Astrocyte of the cerebellum (primary cell): ENCODE measurements around the gene SIGLEC6.

Experiments used
- DNase-seq: peaks from one replicate; pipeline ENCODE4 v3.0.0-alpha.2; 2011; ENCODE audit warnings: low read depth
- H3K4me3 ChIP-seq: 2 replicates; pipeline ENCODE4 v1.5.1; 2011; ENCODE audit warnings: mild to moderate bottlenecking, low read depth, low read length, moderate library complexity
- in situ Hi-C: cut with HindIII; loops from 2 replicates; pipeline ENCODE4 v1.10.0; 2017; ENCODE audit warnings: low sequenced_read_pairs
- TF ChIP-seq, protein P1 (sequence below): IDR thresholded peaks from 2 replicates; pipeline ENCODE4 v1.5.1; 2012; ENCODE audit warnings: low read length, low read depth, moderate library complexity, mild to moderate bottlenecking; ENCODE audit errors: missing control alignments

The SIGLEC6 gene

DNA sequence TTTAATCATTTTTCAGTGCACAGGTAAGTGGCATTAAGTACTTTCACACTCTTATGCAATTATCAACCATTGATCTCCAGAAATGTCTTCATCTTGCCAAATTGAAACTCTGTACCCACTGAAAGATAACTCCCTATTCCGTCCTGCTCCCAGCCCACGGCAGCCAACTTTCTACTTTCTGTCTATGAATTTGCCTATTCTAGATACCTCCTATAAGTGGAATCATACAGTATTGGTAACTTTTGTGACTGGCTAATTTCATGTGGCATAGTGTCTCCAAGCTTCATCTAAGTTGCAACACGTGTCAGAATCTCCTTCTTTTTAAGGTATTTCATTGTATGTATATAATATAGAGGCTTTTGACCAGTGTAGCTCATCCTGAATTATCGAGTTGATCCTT, 58.9 kb downstream of the SIGLEC6 start:
- DNase-seq: no peak
- TF ChIP-seq, protein P1, sequence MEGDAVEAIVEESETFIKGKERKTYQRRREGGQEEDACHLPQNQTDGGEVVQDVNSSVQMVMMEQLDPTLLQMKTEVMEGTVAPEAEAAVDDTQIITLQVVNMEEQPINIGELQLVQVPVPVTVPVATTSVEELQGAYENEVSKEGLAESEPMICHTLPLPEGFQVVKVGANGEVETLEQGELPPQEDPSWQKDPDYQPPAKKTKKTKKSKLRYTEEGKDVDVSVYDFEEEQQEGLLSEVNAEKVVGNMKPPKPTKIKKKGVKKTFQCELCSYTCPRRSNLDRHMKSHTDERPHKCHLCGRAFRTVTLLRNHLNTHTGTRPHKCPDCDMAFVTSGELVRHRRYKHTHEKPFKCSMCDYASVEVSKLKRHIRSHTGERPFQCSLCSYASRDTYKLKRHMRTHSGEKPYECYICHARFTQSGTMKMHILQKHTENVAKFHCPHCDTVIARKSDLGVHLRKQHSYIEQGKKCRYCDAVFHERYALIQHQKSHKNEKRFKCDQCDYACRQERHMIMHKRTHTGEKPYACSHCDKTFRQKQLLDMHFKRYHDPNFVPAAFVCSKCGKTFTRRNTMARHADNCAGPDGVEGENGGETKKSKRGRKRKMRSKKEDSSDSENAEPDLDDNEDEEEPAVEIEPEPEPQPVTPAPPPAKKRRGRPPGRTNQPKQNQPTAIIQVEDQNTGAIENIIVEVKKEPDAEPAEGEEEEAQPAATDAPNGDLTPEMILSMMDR: no peak
- H3K4me3 ChIP-seq: no peak overlapping the region
- in situ Hi-C loops: loop anchor here (5.0 kb wide), 1 partner anchor 75 kb away; no protein-coding TSS in a partner anchor

- in situ Hi-C loops: loop anchor here (5.0 kb wide), 1 partner anchor 76 kb away; no protein-coding TSS in a partner anchor
- TF ChIP-seq, protein P1: no peak
- H3K4me3 ChIP-seq: no peak overlapping the region
- DNase-seq: no peak
Measured at GRCh38 chr19:51471527-51471926, 59.9 kb downstream of the SIGLEC6 start.

- TF ChIP-seq, protein P1: no peak
- no peak for DNase-seq
- in situ Hi-C loops: loop anchor here (5.0 kb wide), 1 partner anchor 76 kb away; no protein-coding TSS in a partner anchor
Measured at GRCh38 chr19:51470966-51471365, 60.5 kb downstream of the SIGLEC6 start.

DNA sequence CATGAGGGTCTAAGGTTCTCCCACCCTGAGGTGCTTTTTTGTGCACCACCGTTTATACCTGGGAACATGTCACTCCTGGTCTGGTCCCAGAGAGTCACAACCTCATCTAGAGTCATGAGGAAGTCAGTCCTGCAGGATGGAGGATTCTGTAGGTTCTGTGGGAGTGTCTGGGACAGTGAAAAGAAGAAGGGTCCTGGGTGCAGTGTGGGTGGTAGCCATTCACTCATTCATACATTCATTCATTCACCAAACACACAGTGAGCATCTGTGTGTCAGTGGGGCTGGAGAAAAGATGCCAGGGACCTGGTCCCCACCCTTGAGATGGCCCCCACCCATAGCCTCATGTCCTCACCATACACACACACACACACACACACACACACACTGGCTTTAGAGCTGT, 61.8 kb downstream of the SIGLEC6 start:
- in situ Hi-C loops: loop anchor here (5.0 kb wide), 1 partner anchor 78 kb away; no protein-coding TSS in a partner anchor
- TF ChIP-seq, protein P1: no peak
- no peak overlapping the region for H3K4me3 ChIP-seq
- no peak for DNase-seq

More at GRCh38 chr19:51470966-51471365, 60.5 kb downstream of the SIGLEC6 start:
- H3K4me3 ChIP-seq: no peak overlapping the region

- no peak overlapping the region for H3K4me3 ChIP-seq
- TF ChIP-seq, protein P1: no peak
- in situ Hi-C loops: no loop called here
Measured at GRCh38 chr19:51469162-51469561, 62.3 kb downstream of the SIGLEC6 start.

DNA sequence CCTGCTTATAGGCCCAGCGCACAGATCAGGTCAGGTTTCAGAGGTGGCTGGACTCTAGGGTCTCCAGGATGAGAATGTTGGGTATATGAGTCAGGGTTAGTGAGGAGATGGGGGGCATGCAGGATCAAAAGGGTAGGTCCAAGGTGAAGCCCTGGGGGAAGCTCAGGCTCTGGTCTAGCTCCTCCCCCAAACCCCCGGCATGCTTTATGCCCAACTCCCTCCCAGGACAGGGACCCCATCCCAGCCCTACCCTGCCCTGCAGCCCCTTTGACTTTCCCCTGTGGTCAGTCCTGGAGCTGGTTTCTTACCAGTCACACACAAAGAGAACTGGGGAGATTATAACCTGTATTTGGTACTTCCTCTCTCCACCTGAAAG, 62.9 kb downstream of the SIGLEC6 start:
- no peak overlapping the region for H3K4me3 ChIP-seq
- in situ Hi-C loops: no loop called here
- TF ChIP-seq, protein P1: no peak
- no peak for DNase-seq

More at GRCh38 chr19:51469162-51469561, 62.3 kb downstream of the SIGLEC6 start:
- no peak for DNase-seq
